ENCODE data around the gene ARHGAP12.

Gene ARHGAP12

DNA sequence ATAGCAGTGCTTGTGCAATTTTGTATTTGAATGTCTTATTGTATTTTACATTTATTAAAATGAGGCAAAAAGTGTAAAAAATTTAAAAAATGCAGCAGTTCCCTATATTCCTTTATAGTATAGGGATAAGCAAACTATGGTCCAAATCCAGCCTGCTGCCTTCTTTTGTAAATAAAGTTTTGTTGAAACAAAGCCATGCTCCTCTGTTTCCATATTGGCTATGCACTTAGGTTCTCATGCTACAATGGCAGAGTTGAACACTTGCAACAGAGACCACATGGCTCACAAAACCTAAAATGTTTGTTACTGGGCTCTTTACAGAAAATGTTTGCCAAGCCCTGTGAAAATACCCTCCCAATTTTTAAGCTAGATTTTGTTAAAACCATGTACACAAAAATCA is 50.1 kb downstream of the ARHGAP12 start:
- no peak for DNase-seq (ENCODE audit: low read depth)

GRCh38 chr10:31876652-31877352 is 51.8 kb downstream of the ARHGAP12 start:
- DNase-seq (ENCODE audit: low read depth) = no peak

- DNase-seq (ENCODE audit: low read depth) = no peak
Observed at GRCh38 chr10:31875608-31876007, 53.0 kb downstream of the ARHGAP12 start.

- no peak for DNase-seq (ENCODE audit: low read depth)
Observed at GRCh38 chr10:31873724-31874123, 54.9 kb downstream of the ARHGAP12 start.

DNA sequence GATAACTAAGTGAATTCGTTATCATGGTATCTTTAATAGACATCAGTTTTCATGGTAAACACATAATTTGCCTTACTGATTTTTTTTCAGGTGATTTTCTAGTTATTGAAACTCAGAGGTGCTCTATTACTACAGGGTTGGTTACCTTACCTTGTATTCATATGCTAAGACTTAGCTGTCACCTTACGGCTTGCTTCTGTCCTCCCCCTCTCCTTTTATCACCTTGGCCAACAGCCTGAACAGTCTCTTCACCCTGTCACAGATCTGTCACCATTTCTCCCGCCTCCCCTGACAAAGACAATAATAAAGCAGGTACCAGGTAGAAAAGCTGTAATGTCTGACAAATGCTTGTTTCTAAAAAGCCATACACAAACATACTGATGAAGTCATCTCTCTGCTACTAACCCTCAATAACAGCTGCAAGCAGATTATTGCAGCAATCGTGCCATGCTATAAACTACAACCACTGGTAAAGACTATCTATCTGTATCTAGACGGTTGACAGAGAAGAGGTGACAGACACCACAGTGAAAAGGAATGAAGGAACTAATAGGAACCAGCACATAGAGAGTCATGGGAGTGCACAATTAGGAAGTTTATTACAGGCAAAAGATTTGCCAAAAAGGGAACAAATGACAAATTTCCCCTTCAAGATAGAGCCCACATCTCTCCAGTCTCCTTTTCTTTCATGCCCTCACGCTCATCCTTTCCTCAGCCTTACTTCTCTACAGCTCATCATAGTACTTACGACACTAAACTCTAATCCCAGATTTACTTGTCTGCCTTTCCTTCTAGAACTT is 57.2 kb downstream of the ARHGAP12 start:
- DNase-seq (ENCODE audit: low read depth) = no peak

- peak; percentile 66 for DNase-seq (ENCODE audit: low read depth)
Observed at GRCh38 chr10:31867646-31868045, 61.0 kb downstream of the ARHGAP12 start.

DNA sequence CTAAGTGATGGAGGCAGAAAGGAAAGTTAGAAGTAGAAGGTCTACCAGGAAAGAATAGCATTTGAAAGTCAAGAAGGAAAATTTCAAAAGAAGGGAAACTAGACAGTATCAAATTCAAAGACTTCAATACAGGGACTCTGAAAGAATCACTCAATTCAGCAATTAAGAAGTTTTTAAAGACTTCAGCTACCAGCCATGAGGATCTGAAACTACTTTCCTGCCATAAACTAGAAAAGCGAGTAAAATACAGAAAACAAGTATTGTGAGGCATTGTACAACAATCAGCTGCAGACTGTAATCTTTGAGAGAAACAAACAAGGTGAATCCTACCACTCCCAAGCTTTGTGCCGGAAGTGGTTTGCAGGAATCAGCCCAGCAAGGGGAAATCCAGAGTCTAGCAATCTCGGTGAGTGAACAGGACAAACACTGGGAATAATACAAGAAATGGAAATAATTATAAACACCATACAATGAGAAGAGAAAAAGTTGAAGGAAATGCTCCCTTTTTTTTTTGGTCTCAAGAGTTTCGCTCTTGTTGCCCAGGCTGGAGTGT is 62.4 kb downstream of the ARHGAP12 start:
- DNase-seq (ENCODE audit: low read depth) = no peak

GRCh38 chr10:31864834-31865518 is 63.7 kb downstream of the ARHGAP12 start:
- DNase-seq (ENCODE audit: low read depth) = peak; percentile 75

DNA sequence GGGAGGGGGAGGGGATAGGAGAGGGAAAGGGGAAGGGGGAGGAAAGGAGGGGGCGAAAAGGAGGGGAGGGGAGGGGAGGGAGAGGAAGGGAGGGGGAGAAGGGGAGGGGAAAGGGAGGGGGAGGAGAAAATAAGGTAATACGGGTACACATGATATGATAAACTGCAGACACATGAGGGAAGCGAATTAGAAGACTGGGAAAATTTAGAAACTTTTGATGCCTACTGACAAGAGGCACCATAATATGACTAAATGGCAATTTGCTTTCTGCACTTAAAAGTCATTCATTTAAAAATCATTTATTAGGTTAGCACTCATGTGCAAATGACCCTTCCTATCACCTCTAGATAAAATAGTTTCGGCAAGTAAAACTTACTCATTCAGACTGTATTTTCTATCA is 73.6 kb downstream of the ARHGAP12 start:
- no peak for DNase-seq (ENCODE audit: low read depth)

DNA sequence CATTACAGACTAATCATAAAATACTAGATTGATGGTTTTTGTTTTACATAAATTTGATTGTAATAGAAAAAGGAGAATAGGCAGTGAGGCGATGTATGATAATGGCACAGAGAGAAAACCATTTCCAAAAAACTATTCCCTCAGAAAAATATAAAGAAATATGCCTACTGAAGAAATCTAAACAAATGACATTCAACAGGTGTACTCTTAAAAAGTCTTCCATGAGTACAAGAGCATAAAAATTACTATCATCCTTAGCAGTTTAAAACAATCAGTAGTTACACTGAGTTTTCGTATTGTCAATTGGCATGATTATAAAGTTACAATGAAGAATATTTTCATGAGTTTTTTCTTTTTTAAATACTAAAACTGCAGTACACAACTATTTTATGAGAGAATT is 75.0 kb downstream of the ARHGAP12 start:
- no peak for DNase-seq (ENCODE audit: low read depth)

DNA sequence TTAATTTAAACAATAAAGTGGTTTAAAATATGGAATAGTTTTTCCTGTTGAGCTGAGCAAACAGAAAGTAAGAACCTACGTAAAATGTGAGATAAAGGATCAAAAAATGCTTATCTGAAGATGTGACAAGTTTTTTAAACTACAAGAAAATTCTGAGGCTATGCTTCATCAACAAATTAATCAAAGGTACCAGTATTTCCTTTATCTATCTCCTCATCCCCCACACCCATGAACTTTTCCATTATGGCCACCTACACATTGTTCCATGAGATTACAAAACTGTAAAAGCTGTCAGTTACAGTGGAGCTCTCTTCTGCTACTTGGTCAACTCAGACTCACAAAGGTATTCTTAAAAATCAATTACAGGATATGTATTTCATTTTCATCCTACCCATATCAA is 77.4 kb downstream of the ARHGAP12 start:
- no peak for DNase-seq (ENCODE audit: low read depth)

- no peak for DNase-seq (ENCODE audit: low read depth)
Observed at GRCh38 chr10:31847515-31847914, 81.1 kb downstream of the ARHGAP12 start.

GRCh38 chr10:31838709-31839108 is 89.9 kb downstream of the ARHGAP12 start:
- no peak for DNase-seq (ENCODE audit: low read depth)

DNA sequence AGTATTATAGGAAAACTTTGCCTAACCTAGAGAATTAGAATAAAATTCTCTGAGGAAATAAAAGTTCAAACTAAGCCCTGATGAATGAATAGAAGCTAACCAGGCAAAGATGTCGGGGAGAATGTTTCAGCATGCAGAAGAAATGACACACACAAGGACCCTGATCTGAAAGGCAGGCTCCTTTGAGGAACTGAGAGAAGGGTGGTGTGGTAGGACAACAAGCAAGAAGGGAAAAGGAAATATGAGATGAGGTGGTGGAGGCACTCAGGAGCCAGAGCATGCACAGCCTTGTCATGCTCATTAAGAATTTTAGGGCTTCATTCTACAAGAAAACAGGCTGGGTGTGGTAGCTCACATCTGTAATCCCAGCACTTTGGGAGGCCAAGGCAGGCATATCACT is 90.6 kb downstream of the ARHGAP12 start:
- DNase-seq (ENCODE audit: low read depth) = no peak

- DNase-seq (ENCODE audit: low read depth) = peak; percentile 62
Observed at GRCh38 chr10:31836569-31837406, 91.8 kb downstream of the ARHGAP12 start.

DNA sequence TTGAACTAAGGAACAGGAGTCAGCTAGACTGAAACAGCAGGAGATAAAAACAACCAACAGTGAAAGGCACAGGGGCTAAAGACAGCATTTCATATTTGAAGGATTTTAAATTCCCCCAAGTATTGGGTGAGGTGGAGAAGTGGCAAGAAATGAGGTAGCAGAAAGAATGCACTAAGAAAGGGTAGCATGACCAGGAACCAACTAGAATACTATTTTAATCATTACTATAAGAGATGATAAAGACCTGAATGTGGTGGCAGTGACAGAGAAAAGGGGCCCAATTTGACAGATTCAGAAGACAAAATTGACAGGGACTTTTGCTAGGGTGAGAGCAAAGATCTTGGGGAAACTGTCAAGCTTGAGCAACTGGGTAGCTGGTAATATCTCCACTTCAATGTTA is 94.9 kb downstream of the ARHGAP12 start:
- no peak for DNase-seq (ENCODE audit: low read depth)

DNA sequence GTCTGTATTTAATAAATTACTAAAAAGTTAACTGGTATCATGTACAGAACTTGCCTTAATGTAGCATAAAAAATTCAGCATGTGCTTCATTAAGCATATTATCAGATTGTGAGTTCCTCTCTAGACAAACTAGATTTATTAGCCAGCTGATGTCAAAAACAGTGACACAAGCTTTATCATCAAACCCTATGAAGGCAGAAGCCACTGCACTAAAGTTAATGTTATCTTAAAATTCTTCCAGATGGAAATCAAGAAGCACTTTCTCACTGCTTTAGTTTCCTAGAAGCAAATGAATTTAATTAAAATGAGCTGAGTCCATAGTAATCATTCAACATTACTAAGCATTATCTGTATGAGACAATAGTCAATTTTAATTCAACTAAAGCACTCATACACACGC is 96.4 kb downstream of the ARHGAP12 start:
- DNase-seq (ENCODE audit: low read depth) = no peak

DNA sequence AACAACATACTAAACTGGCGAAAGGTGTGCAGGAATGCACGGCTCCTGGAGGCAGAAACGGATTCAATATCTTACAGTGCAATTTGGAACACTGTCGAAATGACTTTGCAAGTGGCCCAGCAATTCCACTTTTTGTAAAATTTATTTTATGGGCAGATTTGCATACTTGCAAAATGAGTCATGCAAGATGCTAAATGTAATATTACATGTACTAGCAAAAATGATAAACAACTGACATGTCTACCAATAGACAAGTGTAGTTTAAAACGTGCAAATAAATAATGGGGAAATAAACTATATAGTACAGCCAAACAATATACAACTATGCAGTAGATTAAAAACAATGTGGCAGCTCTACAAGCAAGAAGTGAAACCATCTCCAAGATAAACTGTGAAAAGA is 97.7 kb downstream of the ARHGAP12 start:
- peak; percentile 70 for DNase-seq (ENCODE audit: low read depth)

DNA sequence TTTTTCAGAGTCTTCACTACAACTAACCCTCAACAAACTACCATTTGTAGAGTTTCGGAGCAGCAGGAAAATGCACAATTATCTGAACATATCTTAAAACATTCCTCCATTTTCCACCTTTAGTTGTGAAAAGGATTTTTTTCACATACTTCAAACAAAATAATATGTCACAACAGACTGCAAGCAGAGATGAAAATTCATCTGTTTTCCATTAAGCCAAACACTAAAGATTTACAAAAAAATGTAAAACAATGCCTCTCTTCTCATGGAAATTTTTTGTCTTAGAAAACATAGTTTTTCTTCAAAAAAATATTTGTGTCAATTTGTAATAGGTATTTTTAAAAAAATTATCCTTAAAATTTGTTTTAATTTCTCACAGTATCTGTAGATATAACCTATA is 98.9 kb downstream of the ARHGAP12 start:
- no peak for DNase-seq (ENCODE audit: low read depth)

- no peak for DNase-seq (ENCODE audit: low read depth)
Observed at GRCh38 chr10:31823358-31823757, 105.3 kb downstream of the ARHGAP12 start.

GRCh38 chr10:31822616-31823318 is 105.9 kb downstream of the ARHGAP12 start:
- no peak for DNase-seq (ENCODE audit: low read depth)

All from ELR (cell line).